ENCODE data around the gene ITGA2.

ITGA2 gene

DNA sequence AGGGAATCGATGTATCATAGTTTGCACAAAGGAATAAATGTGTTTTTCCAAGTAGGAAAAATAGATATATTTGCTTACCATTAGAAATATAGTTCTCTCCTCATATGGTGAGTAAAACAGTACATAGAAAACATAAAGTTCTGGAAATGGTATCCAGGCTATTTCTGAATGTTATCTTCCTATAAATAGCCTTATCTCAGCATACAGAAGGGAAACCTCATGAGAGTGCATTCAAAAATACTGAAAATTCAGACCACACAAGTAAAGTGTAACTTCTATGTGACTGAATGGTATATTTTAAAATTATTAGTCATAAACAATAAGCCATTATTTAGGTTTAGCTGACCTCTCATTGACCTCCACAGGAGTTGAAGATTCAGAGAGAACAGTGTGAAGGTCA is 76.9 kb downstream of the ITGA2 start:
- no peak for DNase-seq

DNA sequence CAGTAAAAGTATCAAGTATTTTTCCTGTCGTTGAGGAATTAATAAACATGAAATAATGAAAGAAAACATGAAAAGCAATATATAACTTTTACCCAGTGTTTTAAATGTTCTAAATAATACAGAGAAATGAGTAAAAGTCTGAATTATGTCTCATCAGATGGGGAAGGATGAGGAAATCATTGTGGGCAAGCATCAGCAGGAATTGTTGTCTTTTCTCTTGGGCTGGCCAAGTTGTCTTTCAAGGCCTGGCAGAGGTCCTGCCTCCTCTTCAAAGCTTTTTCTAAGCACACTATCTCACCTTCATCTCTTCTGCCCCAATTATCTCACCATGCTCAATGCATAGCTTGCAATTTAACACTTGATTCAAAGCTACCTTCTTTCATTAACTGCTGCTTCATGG is 78.5 kb downstream of the ITGA2 start:
- no peak for DNase-seq

DNA sequence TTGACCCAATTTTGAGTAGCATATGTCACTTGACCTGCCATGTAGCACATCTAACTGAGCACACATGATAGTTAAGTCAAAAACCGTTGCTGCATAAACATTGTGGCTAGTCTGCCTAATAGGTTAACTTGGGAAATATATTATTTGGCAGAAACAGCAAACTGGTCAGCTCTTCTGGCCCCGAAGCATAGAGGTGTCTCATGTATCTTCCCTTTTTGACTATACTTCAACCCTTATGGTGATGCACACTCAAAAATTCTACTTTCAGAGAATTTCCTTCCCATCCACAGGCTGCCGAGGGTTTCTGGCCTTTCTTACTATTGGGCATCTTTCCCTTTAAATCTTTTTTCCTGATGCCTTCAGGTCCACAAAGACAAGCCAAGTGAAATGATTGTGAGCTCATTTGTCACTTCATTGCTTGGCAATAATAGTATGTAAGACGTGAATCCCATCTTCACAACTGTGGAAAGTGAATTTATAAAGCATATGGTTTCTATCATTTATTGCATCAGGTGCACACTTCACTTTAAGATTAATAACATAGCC is 79.2 kb downstream of the ITGA2 start:
- no peak for DNase-seq

DNA sequence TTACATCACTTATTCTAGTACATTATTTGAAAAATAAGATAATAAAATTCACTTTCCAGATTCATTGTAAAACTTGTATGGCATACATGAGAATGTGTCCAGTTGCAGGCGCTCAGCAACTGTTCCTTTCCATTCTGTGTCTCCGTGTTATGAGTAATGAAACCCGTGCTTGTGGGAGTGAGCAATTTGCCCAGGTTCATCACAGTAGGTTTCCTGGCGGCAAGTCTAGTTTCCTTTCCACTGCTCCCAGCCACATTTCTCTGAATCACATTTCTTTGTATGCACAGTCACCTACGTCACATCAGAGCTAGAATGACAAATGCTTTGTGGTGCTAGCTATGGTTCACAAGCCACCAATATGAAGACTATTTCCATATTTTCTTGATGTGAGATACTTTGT is 80.5 kb downstream of the ITGA2 start:
- DNase-seq: no peak

DNA sequence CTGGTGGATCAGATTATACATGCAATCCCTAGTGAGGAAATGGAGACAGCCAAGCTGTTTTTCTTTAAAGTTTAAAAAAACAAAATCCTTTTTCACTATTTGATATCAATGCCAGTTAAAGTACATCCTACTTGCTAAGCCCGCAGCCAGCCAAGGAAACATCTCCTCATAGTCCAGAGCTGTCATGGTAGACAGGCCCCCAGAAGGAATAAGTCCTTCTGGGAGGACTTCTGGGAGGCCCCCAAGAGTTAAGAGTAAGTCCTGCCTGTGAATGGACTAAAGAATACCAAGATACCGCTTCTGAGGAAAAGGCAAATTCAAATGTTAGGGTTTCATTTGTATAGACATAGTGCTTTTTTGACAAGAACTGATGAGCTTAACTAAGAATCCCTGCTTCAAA is 82.1 kb downstream of the ITGA2 start:
- no peak for DNase-seq

DNA sequence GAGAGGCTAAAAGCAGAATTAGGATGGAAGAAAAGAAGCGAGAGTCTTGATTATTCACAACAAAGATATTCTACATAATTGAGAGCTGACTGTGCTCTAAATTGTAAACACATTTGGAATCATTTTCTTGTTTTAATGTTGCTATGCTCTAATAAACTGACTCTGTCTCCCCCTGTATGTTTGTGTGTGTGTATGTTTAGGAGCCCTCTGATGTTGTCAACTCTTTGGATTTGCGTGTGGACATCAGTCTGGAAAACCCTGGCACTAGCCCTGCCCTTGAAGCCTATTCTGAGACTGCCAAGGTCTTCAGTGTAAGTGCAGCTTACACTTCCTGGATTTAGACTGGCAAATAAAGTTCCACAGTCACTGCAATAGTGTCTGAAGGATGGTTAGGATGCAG is 82.6 kb downstream of the ITGA2 start:
- DNase-seq: no peak

DNA sequence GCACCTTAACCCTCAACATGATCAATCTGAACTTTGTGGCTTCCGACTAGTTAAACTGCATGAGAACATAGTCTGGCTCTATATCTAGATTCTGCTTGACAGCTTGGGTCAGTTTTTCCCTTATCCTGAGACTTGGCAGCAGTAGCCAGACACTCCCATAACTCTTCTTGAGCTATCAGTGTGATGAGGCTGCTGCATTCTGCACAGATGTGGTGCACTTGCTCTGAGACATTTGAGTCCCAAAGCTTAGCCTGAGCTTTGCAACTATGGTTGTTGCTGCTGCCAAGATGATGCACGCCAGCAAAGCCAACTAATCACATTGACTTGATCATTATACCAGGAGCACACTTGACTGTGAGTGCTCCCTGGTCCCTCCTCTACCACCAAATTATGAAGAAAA is 84.2 kb downstream of the ITGA2 start:
- DNase-seq: no peak

DNA sequence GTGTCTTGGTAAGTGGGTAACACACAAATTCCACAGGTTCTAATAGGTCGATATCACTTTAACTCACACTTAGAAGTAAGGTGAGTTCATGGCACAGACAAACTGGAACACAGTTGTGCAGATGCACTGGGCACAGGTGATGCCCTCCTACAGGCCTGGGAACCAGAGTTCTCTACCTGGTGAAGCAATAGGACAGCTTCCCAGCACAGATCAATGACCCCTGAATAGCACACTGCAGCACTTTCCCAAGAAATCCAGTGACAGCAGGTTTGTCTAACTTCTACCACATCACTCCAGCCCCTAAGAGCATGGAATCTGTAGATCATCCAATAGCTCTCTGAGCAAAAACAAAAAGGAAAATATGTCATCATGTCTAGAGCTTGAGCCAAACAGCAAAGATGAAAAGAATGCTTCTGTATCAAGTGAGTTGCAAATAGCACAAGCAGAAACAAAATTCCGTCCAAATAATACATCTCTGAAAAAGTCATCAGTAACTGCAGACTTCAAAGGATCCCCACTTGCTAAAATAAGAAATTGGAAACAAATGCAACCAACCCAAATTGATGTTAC is 86.9 kb downstream of the ITGA2 start:
- DNase-seq: no peak

DNA sequence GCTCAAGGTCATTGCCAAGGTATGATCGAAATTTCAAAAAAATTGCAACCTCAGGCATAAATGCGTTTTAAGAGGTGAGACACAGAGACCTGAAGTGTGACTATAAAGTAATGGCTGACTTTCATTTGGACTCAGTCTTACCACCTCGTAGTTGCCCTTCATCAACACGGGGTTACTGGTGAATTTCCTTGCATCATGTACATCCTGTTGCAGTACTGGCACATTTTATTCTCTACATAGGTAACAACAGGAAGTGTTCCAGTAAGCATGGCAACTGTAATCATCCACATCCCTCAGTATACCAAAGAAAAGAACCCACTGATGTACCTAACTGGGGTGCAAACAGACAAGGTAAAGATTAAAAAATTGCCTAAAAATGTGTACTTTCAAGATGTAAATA is 91.1 kb downstream of the ITGA2 start:
- no peak for DNase-seq

DNA sequence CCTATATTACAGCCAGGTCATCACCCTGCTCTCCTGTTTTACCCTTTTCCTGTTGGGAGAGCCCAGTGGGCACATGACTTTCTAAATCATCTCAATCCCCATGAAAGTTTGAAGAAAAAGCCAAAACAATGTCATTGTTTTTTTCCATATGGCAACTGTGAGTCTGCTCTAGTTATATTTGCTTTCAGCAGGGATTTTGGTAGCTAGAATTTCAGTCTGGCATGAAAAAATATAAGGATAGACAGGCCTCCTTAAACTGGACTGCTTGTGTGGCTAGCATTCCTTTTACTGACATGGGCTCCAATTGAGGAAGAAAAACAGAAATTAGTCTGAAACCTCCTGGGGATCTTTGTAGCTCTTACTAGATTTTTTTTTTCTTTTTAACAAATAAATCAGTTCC is 94.8 kb downstream of the ITGA2 start:
- no peak for DNase-seq

DNA sequence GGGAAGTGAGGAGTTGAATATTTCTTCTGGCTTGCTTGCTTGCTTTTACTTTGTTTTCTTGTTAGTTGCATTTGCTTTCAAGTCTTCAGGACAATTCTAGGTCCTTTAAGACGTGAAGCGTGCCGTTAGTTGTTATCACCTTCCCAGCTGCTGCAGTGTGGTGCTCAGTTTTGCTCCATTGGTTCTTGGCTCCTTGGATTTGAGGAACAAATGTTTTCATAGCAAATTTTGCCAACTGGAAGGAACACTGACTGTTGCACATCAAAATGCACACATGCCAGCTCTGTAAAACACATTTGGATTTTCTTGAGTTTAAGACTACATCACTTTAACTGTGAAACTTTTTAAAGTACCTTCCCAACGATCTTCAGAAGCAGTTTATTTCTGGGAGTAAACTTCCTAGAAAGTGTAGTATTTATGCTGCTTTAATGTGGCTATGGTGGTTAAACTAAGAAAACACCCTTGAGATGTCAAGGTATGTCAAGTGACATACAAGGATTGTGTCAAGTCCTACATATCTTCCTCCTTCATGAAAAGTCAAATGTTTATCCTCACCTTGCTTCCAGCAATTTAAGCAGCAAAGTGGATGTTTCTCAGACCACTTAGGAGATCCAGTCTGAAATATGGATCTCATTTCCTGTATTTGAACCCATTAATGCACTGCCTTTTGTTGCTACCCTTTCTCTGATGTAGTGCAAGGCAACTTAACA is 95.5 kb downstream of the ITGA2 start:
- no peak for DNase-seq

DNA sequence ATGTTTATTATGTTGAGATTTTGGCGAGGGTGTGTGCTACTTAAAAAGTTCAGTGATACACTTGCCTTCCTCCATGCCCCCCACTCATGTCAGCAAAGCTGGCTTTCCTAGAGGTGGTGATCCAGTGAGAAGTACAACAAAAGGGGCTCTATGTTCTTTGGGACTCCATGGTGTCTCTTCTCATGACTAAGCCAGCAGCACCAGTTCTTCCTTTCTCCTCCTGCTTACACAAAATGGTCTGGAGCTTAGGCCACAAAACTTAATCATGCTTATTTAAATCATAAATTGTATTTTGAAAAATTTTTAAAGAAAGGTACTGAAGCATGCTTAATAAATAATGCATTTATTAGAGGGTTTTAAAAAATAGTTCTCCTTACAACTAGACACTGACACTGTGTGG is 98.0 kb downstream of the ITGA2 start:
- no peak for DNase-seq

DNA sequence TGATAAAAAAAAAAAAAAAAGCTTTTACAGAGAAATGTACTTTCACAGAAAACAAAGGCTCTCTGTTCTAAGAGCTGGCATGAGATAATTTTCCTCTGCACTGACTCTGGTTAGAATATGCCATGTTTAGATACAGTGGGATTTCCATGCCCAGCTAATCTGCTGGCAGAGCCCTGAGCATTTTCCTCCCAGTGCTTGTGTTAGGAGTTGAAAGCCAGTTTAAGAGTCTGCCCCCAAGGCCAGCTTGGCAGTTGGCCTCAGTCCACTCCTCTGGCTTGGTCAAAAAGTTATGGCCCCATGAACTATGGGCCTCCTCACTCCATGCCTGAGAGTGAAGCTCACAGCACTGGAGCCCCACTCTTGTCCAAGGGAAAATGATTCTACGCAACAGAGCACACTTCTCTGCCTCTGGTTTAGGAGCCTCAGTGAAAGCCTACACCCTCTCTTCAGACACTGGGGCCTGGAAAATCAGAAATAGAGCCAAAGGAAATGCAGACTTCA is 98.5 kb downstream of the ITGA2 start:
- DNase-seq: no peak

DNA sequence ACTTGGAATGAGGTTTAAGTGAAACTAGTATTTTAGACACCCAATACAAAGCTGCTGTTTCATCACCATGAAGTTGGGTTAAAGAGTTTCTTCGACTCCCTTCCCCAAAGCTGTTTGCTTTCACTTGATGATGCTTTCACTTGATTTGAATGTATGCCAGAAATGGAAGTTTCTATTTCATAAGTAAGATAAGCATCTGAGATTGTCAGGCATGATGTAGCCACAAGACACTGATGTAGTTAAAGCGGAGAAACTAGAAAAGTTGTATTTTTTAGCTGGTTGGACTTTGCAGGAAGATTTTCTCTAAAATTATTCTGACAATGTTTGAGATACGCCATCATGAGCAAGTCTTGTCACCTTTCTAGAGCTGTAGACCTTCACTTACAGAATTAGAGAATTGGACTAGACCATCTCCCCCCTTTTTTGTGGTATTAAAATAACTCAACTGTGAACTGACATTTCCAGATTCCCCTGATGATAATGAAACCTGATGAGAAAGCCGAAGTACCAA is 100.4 kb downstream of the ITGA2 start:
- no peak for DNase-seq

DNA sequence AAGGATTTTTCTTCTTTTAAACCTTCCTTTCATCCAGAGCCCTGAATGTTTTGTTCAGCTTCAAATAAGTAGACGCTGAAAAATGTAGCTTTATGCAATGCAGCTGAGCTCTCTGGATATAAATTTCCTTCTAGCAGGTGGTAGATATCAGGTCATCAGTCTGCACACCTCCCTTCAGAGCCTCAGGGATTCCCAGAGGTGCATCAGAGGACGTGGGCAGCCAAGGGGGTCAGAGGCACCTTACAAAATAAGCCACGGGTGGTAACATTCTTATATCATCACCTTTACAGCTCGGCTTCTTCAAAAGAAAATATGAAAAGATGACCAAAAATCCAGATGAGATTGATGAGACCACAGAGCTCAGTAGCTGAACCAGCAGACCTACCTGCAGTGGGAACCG is 101.1 kb downstream of the ITGA2 start:
- no peak for DNase-seq

DNA sequence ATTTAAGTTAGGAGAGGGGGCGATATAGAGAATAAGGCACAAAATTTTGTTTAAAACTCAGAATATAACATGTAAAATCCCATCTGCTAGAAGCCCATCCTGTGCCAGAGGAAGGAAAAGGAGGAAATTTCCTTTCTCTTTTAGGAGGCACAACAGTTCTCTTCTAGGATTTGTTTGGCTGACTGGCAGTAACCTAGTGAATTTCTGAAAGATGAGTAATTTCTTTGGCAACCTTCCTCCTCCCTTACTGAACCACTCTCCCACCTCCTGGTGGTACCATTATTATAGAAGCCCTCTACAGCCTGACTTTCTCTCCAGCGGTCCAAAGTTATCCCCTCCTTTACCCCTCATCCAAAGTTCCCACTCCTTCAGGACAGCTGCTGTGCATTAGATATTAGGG is 102.1 kb downstream of the ITGA2 start:
- DNase-seq: no peak

DNA sequence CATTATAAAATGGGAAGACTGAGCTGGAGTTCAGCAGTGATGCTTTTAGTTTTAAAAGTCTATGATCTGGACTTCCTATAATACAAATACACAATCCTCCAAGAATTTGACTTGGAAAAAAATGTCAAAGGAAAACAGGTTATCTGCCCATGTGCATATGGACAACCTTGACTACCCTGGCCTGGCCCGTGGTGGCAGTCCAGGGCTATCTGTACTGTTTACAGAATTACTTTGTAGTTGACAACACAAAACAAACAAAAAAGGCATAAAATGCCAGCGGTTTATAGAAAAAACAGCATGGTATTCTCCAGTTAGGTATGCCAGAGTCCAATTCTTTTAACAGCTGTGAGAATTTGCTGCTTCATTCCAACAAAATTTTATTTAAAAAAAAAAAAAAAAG is 103.1 kb downstream of the ITGA2 start:
- DNase-seq: no peak

DNA sequence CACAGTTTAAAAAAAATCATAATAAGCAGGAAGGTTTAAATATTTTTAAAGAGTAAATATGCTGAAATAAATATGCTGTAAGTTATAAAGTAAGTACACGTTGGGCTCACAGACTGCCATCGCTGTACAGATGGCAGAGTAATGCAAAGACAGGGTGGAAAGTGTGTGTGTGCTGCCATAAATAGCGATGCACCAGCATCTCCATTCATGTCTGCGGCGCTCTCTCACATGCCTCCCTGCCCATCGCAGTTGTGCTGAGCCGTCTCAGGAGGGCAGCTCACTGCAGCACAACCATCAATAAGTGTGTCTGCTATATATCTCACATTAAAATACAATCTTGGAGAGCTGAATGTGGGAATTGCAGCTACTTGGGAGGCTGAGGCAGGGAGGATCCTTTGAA is 106.1 kb downstream of the ITGA2 start:
- no peak for DNase-seq

DNA sequence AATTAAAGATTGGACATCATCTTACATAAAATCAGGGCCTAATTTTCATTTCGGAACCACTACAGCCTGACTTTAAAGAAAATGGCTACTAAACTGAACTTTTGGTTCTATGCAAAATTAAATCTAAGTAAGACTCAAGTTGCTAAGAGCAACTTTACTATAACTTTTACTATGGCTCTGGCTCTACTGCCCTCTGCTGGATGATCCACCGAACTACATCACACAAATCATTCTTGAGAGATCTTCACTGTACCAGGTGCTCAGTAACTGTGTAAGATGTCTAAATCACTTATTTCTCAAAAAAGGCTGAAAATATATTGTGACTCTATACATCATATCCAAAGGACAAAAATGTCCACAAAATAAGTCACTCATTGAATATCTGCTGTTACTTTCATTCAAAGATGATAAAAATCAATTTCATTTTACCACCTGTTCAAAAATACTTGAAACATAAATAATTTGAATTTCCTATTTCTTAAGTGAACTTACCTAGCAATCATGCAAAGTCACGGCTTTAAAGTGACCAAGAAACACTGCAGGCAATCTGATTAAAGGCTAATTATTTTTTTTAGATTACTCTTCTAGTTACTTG is 106.9 kb downstream of the ITGA2 start:
- no peak for DNase-seq

DNA sequence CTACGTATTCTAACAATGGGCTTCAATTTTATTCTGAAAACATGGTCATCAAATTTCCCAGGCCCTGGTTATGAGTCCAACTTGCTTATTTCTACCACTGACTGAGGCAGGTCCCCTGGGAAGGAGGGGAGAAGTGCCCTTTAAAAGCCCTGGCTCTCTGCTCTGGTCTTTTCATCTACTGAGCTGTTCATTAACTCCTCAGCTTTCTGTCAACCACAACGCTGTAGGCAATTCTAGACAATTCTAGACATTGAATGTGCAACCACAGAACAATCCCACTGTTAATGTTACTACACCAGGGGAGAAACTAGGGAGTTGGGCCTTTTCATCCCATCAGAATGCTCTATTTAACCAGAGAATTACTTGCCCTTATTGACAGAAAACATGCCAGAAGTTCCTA is 110.4 kb downstream of the ITGA2 start:
- no peak for DNase-seq

DNA sequence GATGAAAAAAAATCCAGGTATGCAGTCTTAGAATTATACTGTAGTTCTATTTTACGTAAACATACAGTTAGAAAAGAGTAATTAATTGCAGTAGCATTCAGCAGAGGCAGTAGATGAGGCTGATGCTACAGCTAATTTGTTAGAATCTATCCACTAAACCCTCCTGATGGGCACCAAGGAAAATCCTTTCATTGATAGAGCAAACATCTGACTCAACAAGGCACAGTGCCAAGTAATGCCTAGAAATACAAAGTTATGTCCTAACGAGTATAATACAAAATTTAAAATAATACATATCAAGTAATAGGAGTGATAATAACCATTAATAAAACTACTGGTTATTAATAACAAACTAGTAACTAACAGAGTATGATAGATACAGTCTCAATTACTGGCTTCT is 111.5 kb downstream of the ITGA2 start:
- DNase-seq: no peak

DNA sequence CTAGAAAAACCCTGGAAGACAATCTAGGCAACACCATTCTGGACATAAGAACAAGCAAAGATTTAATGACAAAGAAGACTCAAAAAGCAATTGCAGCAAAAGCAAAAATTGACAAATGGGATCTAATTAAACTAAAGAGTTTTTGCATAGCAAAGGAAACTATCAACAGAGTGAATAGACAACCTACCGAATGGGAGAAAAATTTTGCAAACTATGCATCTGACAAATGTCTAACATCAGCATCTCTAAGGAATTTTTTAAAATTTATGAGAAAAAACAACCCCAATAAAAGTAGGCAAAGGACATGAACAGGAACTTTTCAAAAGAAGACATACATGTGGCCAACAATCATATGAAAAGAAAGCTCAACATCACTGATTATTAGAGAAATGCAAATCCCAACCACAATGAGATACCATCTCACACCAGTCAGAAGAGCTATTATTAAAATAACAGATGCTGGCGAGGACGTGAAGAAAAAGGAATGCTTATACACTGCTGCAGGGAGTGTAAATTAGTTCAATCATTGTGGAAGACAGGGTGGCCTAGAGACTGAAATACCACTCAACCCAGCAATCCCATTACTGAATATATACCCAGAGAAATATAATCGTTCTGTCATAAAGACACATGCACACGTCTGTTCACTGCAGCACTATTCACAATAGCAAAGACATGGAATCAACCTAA is 116.6 kb downstream of the ITGA2 start:
- DNase-seq: no peak

DNA sequence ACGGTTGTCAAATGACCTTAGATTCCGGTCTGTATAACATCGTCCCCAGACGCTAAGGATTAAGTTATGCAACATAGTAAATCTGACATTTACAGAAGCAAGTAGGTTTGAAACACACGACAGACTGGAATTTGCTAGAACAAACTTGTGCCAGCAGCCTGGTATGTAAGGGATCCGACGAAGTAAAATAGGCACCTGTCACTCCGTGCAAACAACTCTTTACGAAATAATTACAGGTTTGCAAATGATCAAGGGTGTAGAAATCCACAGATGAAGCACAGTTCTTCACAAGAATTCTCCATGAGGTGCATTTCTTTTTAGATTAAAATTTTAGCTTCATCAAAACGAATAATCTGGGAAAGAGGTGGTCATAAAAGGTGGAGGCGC is 119.9 kb downstream of the ITGA2 start:
- DNase-seq: no peak
